ENCODE data around the gene POU2F1.

The POU2F1 gene

DNA sequence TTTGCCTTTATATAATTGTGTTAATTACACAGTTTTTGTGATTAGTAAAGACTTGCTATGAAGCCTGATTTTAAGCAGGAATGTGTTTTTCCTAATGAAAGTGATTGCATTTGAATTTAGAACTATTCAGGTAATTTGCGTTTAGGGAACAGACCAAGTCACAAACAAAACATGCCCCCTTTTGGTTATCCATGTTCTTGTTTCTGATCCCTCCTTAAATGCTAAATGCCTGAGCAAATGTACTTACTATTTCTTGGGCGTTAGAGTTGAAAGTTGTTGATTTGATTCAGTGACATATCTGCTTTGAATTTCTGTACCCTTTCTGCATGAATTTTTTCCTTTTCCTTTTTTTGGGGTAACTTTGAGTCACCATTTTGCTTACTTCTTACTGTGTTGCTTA lies 5.2 kb downstream of the POU2F1 start:
- Histone ChIP-seq H3K9ac (ENCODE audit: low read length) (no peak overlapping the region), H3K4me2 (ENCODE audit: low read depth, low read length, poor library complexity, severe bottlenecking) (no peak overlapping the region), H3K27ac (ENCODE audit: low read depth, low read length) (no peak overlapping the region)

DNA sequence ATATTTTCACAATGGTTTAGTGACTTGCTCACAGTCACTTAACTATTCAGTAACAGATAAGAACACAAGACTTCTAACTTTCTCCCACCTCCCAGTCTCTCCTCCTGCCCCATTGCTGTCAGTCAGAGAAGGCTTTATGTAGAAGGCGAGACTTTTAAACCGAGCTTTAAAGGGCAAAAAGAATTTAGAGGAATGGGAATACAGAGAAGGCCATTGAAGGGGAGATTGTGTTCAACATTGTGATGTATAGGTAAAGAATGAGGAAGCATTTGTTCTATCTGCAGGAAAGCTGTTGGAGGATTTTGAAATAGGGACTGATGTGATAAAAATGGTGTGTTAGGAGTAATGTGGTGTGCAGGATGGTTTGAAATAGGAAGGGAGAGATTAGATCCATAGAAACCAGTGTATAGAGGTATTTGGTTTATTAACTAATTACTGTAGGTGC lies 7.3 kb downstream of the POU2F1 start:
- TF ChIP-seq EZH2phosphoT487 (conservative IDR thresholded peaks at IDR 0.05; ENCODE audit: low read length), result no peak
- TF ChIP-seq, protein P1, sequence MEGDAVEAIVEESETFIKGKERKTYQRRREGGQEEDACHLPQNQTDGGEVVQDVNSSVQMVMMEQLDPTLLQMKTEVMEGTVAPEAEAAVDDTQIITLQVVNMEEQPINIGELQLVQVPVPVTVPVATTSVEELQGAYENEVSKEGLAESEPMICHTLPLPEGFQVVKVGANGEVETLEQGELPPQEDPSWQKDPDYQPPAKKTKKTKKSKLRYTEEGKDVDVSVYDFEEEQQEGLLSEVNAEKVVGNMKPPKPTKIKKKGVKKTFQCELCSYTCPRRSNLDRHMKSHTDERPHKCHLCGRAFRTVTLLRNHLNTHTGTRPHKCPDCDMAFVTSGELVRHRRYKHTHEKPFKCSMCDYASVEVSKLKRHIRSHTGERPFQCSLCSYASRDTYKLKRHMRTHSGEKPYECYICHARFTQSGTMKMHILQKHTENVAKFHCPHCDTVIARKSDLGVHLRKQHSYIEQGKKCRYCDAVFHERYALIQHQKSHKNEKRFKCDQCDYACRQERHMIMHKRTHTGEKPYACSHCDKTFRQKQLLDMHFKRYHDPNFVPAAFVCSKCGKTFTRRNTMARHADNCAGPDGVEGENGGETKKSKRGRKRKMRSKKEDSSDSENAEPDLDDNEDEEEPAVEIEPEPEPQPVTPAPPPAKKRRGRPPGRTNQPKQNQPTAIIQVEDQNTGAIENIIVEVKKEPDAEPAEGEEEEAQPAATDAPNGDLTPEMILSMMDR (IDR thresholded peaks at IDR 0.05; ENCODE audit: insufficient read depth, low read length, poor library complexity, severe bottlenecking), result no peak
- H4K20me1 ChIP-seq (ENCODE audit: low read depth, low read length), result no peaks in the 10 kb centered on the region
- no peak overlapping the region for H3K9ac ChIP-seq (ENCODE audit: low read length)
- H3K79me2 ChIP-seq (ENCODE audit: insufficient read depth, low read length), result no peaks in the 10 kb centered on the region
- H3K9me3 ChIP-seq (ENCODE audit: insufficient read depth, low read length), result no peaks in the 10 kb centered on the region
- H3K36me3 ChIP-seq (ENCODE audit: low read length), result no peaks in the 10 kb centered on the region
- H2AFZ ChIP-seq (ENCODE audit: low read depth, low read length, severe bottlenecking), result no peak overlapping the region
- H3K27me3 ChIP-seq (ENCODE audit: low read length), result no peaks in the 10 kb centered on the region
- no peak overlapping the region for H3K4me3 ChIP-seq (ENCODE audit: insufficient read depth, low read length, poor library complexity, severe bottlenecking)
- H3K4me2 ChIP-seq (ENCODE audit: low read depth, low read length, poor library complexity, severe bottlenecking), result no peak overlapping the region
- 0 out of 2 replicates have a peak, but pooled peaks cover 8% of the 10 kb centered on the region for H3F3A ChIP-seq (ENCODE audit: insufficient read depth)
- no peaks in the 10 kb centered on the region for H3K9me2 ChIP-seq (replicated peaks; ENCODE audit: insufficient read depth, low read length)
- no peak overlapping the region for H3K27ac ChIP-seq (ENCODE audit: low read depth, low read length)

More for the DNA sequence above, 5.2 kb downstream of the POU2F1 start:
- Histone ChIP-seq H3K79me2 (ENCODE audit: insufficient read depth, low read length) (no peaks in the 10 kb centered on the region), H4K20me1 (ENCODE audit: low read depth, low read length) (no peaks in the 10 kb centered on the region), H2AFZ (ENCODE audit: low read depth, low read length, severe bottlenecking) (no peak overlapping the region), H3K9me3 (ENCODE audit: insufficient read depth, low read length) (no peaks in the 10 kb centered on the region), H3K9me2 (replicated peaks; ENCODE audit: insufficient read depth, low read length) (no peaks in the 10 kb centered on the region), H3K36me3 (ENCODE audit: low read length) (no peaks in the 10 kb centered on the region), H3F3A (ENCODE audit: insufficient read depth) (peaks cover 14% of the 10 kb centered on the region; the same call in 1 of the 2 replicates), H3K4me3 (ENCODE audit: insufficient read depth, low read length, poor library complexity, severe bottlenecking) (no peak overlapping the region), H3K27me3 (ENCODE audit: low read length) (no peaks in the 10 kb centered on the region)
- TF ChIP-seq, protein P1 (IDR thresholded peaks at IDR 0.05; ENCODE audit: insufficient read depth, low read length, poor library complexity, severe bottlenecking), result no peak
- no peak for TF ChIP-seq EZH2phosphoT487 (conservative IDR thresholded peaks at IDR 0.05; ENCODE audit: low read length)

- H3K4me2 ChIP-seq (ENCODE audit: low read depth, low read length, poor library complexity, severe bottlenecking), result no peak overlapping the region
- no peaks in the 10 kb centered on the region for H4K20me1 ChIP-seq (ENCODE audit: low read depth, low read length)
- no peaks in the 10 kb centered on the region for H3K9me3 ChIP-seq (ENCODE audit: insufficient read depth, low read length)
- no peaks in the 10 kb centered on the region for H3K79me2 ChIP-seq (ENCODE audit: insufficient read depth, low read length)
- no peaks in the 10 kb centered on the region for H3F3A ChIP-seq (ENCODE audit: insufficient read depth)
- no peak overlapping the region for H3K27ac ChIP-seq (ENCODE audit: low read depth, low read length)
- TF ChIP-seq EZH2phosphoT487 (conservative IDR thresholded peaks at IDR 0.05; ENCODE audit: low read length), result no peak
- TF ChIP-seq, protein P1 (IDR thresholded peaks at IDR 0.05; ENCODE audit: insufficient read depth, low read length, poor library complexity, severe bottlenecking), result no peak
- H2AFZ ChIP-seq (ENCODE audit: low read depth, low read length, severe bottlenecking), result no peak overlapping the region
- H3K4me3 ChIP-seq (ENCODE audit: insufficient read depth, low read length, poor library complexity, severe bottlenecking), result no peak overlapping the region
- H3K9me2 ChIP-seq (replicated peaks; ENCODE audit: insufficient read depth, low read length), result no peaks in the 10 kb centered on the region
- H3K9ac ChIP-seq (ENCODE audit: low read length), result no peak overlapping the region
- H3K27me3 ChIP-seq (ENCODE audit: low read length), result no peaks in the 10 kb centered on the region
- no peaks in the 10 kb centered on the region for H3K36me3 ChIP-seq (ENCODE audit: low read length)
These were observed 9.2 kb downstream of the POU2F1 start for GRCh38 chr1:167229719-167230385.

Data from SU-DHL-6 (cell line).